Left lung (tissue), 10 donors: ENCODE data around the gene GNL3. TPM values are rescaled to one million over a fixed set of nuclear protein-coding genes. Genes with fewer than 3 reads are reported as not detected.

ENCODE experiments used
- ATAC-seq: fragments of 200-7000 bp; cut with Tn5 transposase; one replicate; pipeline ENCODE4 v1.9.1; 2020; ENCODE audit warnings: moderate library complexity
- DNase-seq, 4 donors: peaks; one replicate each; pipeline ENCODE4 v3.0.0-alpha.2; 2013 to 2020
- H3K27ac ChIP-seq, 2 donors: fragments of 200-600 bp; sonication (generic) in 1 of 2; one replicate each; pipeline versions ENCODE4 v1.5.0 to v1.8.0; 2020 to 2021
- H3K27me3 ChIP-seq, 2 donors: fragments of 200-600 bp; sonication (generic) in 1 of 2; one replicate each; pipeline versions ENCODE4 v1.5.0 to v1.8.0; 2020 to 2021
- H3K36me3 ChIP-seq, 2 donors: fragments of 200-600 bp; sonication (generic) in 1 of 2; one replicate each; pipeline versions ENCODE4 v1.5.0 to v1.8.0; 2020 to 2021
- H3K4me1 ChIP-seq, 2 donors: fragments of 200-600 bp; one replicate each; pipeline ENCODE4 v1.8.0; 2021
- H3K4me3 ChIP-seq, 2 donors: fragments of 200-600 bp; sonication (generic) in 1 of 2; one replicate each; pipeline versions ENCODE4 v1.5.0 to v1.8.0; 2020 to 2021; ENCODE audit warnings: mild to moderate bottlenecking in 1 of 2
- H3K9me3 ChIP-seq, 2 donors: fragments of 200-600 bp; sonication (generic) in 1 of 2; one replicate each; pipeline versions ENCODE4 v1.5.0 to v1.8.0; 2020 to 2021
- intact Hi-C, 2 donors: fragments of 100-400 bp; cut with DNase I; formaldehyde crosslinking; loops; one replicate each; pipeline versions ENCODE4 v1.11.2 to v1.14.2; 2022
- polyA plus RNA-seq, 6 donors: library from polyadenylated mRNA; unstranded; fragments of 120-200 nt; gene quantifications; one replicate each; pipeline ENCODE4 v1.2.1, GENCODE V29; 2013; ENCODE audit not compliant: insufficient read length in 6 of 6
- total RNA-seq, 2 donors: library from RNA; stranded (reverse); fragmentation: NEBNext Ultra II Directional; extraction: Animal tissue kit (Norgen Biotek cat#: 25700); gene quantifications; one replicate each; pipeline ENCODE4 v1.2.1, GENCODE V29; 2021
- TF ChIP-seq, protein P1 (sequence below), 2 donors: fragments of 200-600 bp; sonication (generic) in 1 of 2; IDR thresholded peaks; one replicate each; pipeline versions ENCODE4 v1.5.0 to v1.8.0; 2021; ENCODE audit warnings: antibody characterized with exemption in 2 of 2
- donor health status: DM: no; HTN: yes; CAD: no.
- donor health status: DM: no; HTN: no; CAD: no.

The GNL3 gene
- total and polyA plus RNA-seq, 8 donors, result 44.5 to 127 (median 101) TPM

DNA sequence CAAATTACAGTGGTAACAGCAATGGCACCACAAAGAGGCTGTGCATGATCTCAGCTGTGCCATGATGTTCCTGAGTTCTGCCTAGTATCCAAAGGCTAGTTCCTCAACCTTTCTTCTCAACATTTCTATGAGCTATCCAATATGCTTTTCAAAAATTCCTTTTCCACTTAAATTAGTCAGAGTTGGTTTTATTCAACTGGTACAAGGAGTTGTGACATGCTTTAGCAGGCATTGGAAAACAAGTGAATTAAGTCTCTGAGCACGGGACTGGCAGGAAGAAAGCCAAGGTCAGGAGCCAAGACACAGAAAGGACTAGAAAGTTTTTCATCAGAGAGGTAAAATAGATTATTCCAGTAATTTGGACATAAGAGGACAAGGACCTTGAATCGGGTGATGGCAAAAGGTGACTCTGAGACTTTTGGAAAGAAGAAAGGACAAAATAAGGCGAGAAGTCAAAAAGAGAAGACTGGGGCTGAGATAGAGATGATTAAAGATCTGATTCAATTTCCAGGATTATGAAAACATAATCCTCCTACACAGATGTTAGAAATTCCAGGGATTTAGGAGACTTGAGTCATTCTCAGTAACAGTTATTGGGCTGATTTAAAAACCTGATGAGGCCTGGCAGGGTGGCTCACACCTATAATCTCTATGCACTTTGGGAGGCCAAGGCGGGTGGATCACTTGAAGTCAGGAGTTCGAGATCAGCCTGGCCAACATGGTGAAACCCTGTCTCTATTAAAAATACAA, 36.2 kb upstream of the GNL3 start:
- intact Hi-C loops, result no loop called here
- Histone ChIP-seq H3K27me3 (no peaks in the 10 kb centered on the region), H3K9me3 (no peaks in the 10 kb centered on the region), H3K27ac (no peak overlapping the region), H3K36me3 (peaks cover 4 to 99% of the 10 kb centered on the region in 2 donors), H3K4me1 (no peaks in the 10 kb centered on the region), H3K4me3 (no peak overlapping the region)
- TF ChIP-seq, protein P1, sequence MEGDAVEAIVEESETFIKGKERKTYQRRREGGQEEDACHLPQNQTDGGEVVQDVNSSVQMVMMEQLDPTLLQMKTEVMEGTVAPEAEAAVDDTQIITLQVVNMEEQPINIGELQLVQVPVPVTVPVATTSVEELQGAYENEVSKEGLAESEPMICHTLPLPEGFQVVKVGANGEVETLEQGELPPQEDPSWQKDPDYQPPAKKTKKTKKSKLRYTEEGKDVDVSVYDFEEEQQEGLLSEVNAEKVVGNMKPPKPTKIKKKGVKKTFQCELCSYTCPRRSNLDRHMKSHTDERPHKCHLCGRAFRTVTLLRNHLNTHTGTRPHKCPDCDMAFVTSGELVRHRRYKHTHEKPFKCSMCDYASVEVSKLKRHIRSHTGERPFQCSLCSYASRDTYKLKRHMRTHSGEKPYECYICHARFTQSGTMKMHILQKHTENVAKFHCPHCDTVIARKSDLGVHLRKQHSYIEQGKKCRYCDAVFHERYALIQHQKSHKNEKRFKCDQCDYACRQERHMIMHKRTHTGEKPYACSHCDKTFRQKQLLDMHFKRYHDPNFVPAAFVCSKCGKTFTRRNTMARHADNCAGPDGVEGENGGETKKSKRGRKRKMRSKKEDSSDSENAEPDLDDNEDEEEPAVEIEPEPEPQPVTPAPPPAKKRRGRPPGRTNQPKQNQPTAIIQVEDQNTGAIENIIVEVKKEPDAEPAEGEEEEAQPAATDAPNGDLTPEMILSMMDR (IDR thresholded peaks at IDR 0.05), result no peak
- ATAC-seq, result no peak
- DNase-seq, result no peak

DNA sequence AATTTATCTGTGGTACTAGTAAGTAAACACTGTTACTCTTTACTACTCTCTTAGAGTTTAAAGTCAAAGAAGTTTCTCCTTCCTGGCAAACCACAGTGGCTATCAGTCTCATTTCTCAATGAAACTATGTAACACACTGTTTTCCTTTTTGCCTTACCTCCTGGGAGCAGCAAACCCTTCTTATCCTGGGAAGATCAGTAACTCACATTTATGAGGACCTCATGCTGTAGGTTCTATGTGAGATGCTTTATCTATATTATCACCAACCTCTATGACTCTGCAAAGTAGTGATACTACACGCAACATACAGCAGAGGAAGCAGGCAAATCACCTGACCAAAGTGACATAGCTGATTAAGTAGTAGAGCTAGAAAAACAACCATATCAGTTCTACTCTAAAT, 35.4 kb upstream of the GNL3 start:
- DNase-seq (no peak), ATAC-seq (no peak)
- H3K4me3 ChIP-seq, result no peak overlapping the region
- H3K27me3 ChIP-seq, result no peaks in the 10 kb centered on the region
- no peak overlapping the region for H3K27ac ChIP-seq
- no peaks in the 10 kb centered on the region for H3K9me3 ChIP-seq
- peaks cover 4 to 99% of the 10 kb centered on the region in 2 donors for H3K36me3 ChIP-seq
- intact Hi-C loops, result no loop called here
- no peaks in the 10 kb centered on the region for H3K4me1 ChIP-seq
- TF ChIP-seq, protein P1 (IDR thresholded peaks at IDR 0.05), result no peak

DNA sequence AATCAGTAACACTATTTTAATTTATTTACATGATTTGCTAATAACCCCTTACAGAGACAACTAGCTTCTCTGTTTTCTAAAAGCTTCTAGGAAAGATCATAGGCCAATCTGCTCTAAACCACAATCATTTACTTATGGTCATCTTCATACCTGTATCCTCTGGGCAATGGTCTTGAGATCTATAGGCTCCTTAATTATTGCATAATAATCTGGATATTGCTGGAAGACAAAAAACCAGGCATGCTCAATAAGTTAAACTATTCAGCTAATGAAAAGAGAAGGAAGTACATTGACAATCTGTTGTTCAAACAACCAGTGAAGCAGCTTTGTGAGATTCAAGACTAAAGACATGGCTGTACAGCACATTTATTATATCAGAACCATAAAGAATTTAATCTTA, 34.2 kb upstream of the GNL3 start:
- no peaks in the 10 kb centered on the region for H3K4me1 ChIP-seq
- DNase-seq (no peak), ATAC-seq (no peak)
- H3K27me3 ChIP-seq, result no peaks in the 10 kb centered on the region
- H3K36me3 ChIP-seq, result peaks cover 4 to 99% of the 10 kb centered on the region in 2 donors
- H3K4me3 ChIP-seq, result no peak overlapping the region
- intact Hi-C loops, result no loop called here
- no peaks in the 10 kb centered on the region for H3K9me3 ChIP-seq
- H3K27ac ChIP-seq, result no peak overlapping the region
- TF ChIP-seq, protein P1 (IDR thresholded peaks at IDR 0.05), result no peak

DNA sequence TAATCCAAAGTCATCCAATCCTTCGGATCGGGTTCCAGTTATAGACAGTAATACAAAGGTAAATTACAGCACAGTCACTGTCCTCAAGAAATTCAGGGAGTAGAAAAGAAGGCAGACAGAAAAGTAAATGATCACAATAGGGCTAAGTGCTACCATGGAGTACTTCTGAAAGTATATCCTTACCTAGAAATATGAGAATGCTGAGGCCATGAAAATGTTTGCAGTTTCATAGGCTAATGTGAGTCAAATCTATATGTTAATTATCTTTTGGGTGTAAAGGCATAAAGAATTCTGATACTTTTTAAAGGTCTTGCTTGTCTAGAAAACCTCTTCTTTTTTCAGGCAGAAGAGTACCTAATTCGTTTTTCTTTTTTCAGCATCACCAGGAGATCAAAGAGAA, 29.9 kb upstream of the GNL3 start:
- TF ChIP-seq, protein P1 (IDR thresholded peaks at IDR 0.05), result no peak
- ATAC-seq, result no peak
- no peak for DNase-seq
- H3K27me3 ChIP-seq, result no peaks in the 10 kb centered on the region
- intact Hi-C loops, result no loop called here
- H3K4me3 ChIP-seq, result no peak overlapping the region
- H3K9me3 ChIP-seq, result no peaks in the 10 kb centered on the region
- H3K4me1 ChIP-seq, result no peaks in the 10 kb centered on the region
- no peak overlapping the region for H3K27ac ChIP-seq
- peaks cover 3 to 100% of the 10 kb centered on the region in 2 donors for H3K36me3 ChIP-seq

DNA sequence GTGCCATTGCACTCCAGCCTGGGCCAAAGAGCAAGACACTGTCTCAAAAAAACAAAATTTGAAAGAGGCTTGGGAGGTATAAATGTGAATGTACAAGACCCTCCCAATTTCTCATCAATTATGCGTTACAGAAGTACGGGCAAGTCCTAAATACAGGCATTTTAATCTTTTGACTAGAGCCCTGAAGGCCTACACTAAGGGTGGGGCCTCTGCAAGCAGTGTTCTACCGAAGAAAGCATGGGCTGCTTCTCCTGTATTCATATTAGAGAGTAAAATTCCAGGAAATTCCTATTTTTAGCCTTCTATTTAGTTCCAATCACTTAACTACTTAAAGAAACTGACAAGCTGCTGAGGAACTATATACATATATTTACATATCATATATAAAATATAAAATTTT, 25.8 kb upstream of the GNL3 start:
- Histone ChIP-seq H3K27ac (no peak overlapping the region), H3K36me3 (peaks cover 0 to 86% of the 10 kb centered on the region in 2 donors), H3K27me3 (no peaks in the 10 kb centered on the region), H3K9me3 (no peaks in the 10 kb centered on the region), H3K4me1 (no peaks in the 10 kb centered on the region), H3K4me3 (no peak overlapping the region)
- intact Hi-C loops, result no loop called here
- TF ChIP-seq, protein P1 (IDR thresholded peaks at IDR 0.05), result no peak
- no peak for DNase-seq
- no peak for ATAC-seq
